ENCODE results near the gene ARFGEF2.

DNA sequence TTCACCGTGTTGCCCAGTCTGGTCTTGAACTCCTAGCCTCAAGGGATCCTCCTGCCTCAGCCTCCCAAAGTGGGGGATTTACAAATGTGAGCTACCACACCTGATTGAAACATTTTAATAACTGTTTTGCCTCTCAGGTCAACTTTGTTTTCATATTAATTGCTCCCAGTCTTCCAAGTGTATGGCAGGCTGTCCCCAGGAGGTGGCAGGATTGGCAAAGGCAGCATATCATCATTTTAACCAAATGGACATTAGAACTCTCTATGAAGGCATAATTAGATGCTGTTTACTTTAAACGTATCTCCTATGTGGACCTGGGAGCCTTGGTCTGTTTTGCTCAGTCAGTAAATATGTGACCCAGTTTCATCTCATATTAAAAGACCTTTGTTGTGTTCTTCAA, 65.4 kb downstream of the ARFGEF2 start:
- TF ChIP-seq, protein P1, sequence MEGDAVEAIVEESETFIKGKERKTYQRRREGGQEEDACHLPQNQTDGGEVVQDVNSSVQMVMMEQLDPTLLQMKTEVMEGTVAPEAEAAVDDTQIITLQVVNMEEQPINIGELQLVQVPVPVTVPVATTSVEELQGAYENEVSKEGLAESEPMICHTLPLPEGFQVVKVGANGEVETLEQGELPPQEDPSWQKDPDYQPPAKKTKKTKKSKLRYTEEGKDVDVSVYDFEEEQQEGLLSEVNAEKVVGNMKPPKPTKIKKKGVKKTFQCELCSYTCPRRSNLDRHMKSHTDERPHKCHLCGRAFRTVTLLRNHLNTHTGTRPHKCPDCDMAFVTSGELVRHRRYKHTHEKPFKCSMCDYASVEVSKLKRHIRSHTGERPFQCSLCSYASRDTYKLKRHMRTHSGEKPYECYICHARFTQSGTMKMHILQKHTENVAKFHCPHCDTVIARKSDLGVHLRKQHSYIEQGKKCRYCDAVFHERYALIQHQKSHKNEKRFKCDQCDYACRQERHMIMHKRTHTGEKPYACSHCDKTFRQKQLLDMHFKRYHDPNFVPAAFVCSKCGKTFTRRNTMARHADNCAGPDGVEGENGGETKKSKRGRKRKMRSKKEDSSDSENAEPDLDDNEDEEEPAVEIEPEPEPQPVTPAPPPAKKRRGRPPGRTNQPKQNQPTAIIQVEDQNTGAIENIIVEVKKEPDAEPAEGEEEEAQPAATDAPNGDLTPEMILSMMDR (IDR thresholded peaks at IDR 0.05; ENCODE audit: low read depth, low read length, poor library complexity, severe bottlenecking), result peak; percentile 32
- no peak for TF ChIP-seq EZH2phosphoT487 (IDR thresholded peaks at IDR 0.05; ENCODE audit: borderline replicate concordance, low read length)
